Activated T-helper 1 cell treated with anti-CD3 and anti-CD28 coated beads, Interleukin-12 subunit alpha, Interleukin-12 subunit beta, Interleukin-2, Interleukin-4 antibody, amounts not matched to agents 30 ng/mL and 10 ng/mL and 1 ng/mL, durations not matched to agents 14 hours and 24 hours and 36 hours (primary cell): Measurements from ENCODE around the gene TSNAX. TPM values are rescaled to one million over a fixed set of nuclear protein-coding genes. Genes with fewer than 3 reads are reported as not detected.

ENCODE experiments used
- DNase-seq: peaks from one replicate; pipeline ENCODE4 v3.0.0; 2021; ENCODE audit warnings: low spot score
- H3K27ac Mint-ChIP-seq: one replicate; pipeline ENCODE4 v1.8.0; 2021; ENCODE audit warnings: mild to moderate bottlenecking, mixed read lengths
- H3K27me3 Mint-ChIP-seq: one replicate; pipeline ENCODE4 v1.8.0; 2022; ENCODE audit warnings: mild to moderate bottlenecking, moderate library complexity, mixed read lengths; ENCODE audit not compliant: insufficient read depth
- H3K36me3 Mint-ChIP-seq: one replicate; pipeline ENCODE4 v1.8.0; 2021; ENCODE audit warnings: low read depth, mixed read lengths
- H3K4me1 Mint-ChIP-seq: one replicate; pipeline ENCODE4 v1.8.0; 2021; ENCODE audit warnings: low read depth, mixed read lengths
- H3K4me3 Mint-ChIP-seq: one replicate; pipeline ENCODE4 v1.8.0; 2021; ENCODE audit warnings: mild to moderate bottlenecking, moderate library complexity, mixed read lengths
- H3K9me3 Mint-ChIP-seq: one replicate; pipeline ENCODE4 v1.8.0; 2021; ENCODE audit warnings: mixed read lengths
- intact Hi-C: fragments of 100-400 bp; cut with micrococcal nuclease; formaldehyde crosslinking; loops from one replicate; pipeline ENCODE4 v1.15.1; 2024
- total RNA-seq: library from RNA; stranded (reverse); gene quantifications from 2 replicates; pipeline ENCODE4 v1.2.3, GENCODE V29; 2022

TSNAX gene
- total RNA-seq, 1 donor from 2014 or later, result 42.7 TPM

DNA sequence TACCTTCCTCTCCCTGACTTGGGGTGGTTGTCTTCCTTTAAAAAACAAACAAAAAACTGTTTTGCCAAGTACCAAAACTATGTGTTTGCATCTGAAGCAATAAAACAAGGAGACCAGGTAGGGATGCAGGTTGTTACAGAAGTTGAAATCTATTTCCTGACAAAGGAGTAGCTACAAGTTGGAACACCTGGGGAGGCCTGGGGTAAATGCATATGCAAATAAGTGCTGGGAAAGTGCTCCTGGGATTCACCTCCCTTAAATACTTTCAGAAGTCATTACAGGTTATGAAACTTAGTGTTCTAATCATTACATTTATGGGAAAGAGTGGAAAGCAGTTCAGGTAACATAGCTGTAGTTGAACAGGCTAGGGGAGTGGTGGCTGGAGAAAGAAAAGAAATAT lies 1.9 kb upstream of the TSNAX start:
- DNase-seq, result no peak
- peaks cover 21% of the 10 kb centered on the region for H3K36me3 Mint-ChIP-seq
- no peaks in the 10 kb centered on the region for H3K27me3 Mint-ChIP-seq
- peaks cover 38% of the 10 kb centered on the region for H3K4me1 Mint-ChIP-seq
- H3K4me3 Mint-ChIP-seq, result peak overlapping the region; percentile 27
- no peaks in the 10 kb centered on the region for H3K9me3 Mint-ChIP-seq
- intact Hi-C loops, result loop anchor here (5.0 kb wide), 1 partner anchor 659 kb away; the partner anchor contains the start of gene C1orf198
- H3K27ac Mint-ChIP-seq, result no peak overlapping the region

DNA sequence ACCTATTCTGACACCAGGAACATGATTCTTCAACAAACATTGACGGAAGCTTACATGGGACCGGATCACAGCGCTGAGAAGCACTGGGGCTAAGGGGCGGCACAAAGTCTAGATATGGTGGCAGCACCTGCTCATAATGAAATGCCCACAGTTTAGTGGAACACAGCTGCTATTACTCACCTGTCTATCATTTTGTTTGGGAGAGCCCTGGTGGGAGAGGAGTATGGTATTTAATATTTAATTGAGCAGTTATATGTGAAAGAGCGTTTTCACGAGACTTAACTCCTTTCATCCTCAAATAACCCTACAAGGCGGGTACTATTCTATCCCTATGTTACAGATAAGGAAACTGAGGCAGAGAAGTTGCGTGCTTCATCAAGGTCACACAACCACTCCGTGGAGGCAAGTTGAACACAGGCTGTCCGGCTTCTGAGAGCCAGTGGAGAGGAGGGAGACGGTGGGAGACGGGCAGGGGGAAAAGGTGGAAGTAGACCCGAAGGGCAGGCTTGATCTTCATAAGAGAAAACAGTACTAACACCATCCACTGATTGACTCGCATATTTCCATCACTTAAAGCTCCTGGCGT lies 790 bp upstream of the TSNAX start:
- peaks cover 13% of the 10 kb centered on the region for H3K36me3 Mint-ChIP-seq
- H3K27me3 Mint-ChIP-seq, result no peaks in the 10 kb centered on the region
- peak overlapping the region; percentile 93 for H3K4me3 Mint-ChIP-seq
- intact Hi-C loops, result loop anchor here (1.0 to 5.0 kb wide), 11 partner anchors 62 to 1901 kb away; partner anchors contain the start of genes ARV1, C1orf198, DISC1 and EGLN1
- H3K27ac Mint-ChIP-seq, result peak overlapping the region; percentile 98
- no peak for DNase-seq
- H3K4me1 Mint-ChIP-seq, result peaks cover 38% of the 10 kb centered on the region
- H3K9me3 Mint-ChIP-seq, result no peaks in the 10 kb centered on the region

DNA sequence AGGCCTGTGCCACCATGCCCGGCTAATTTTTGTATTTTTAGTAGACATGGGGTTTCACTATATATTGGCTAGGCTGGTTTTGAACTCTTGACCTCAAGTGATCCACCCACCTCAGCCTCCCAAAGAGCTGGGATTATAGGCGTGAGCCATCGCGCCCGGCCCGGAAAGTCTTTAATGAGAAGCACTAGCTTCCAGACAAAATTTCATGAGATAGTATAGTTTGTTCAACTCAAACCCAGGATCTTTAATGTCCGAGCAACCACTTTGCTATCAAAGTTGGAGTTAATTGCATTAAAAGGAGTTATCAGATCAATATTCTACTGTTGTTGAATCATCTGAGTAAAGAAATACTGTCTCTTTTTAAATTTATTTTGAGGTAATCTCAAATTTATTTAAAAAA lies 4.8 kb downstream of the TSNAX start:
- intact Hi-C loops, result no loop called here
- Mint-ChIP-seq H3K9me3 (no peaks in the 10 kb centered on the region), H3K36me3 (peaks cover 28% of the 10 kb centered on the region), H3K4me1 (peaks cover 27% of the 10 kb centered on the region), H3K27ac (no peak overlapping the region), H3K27me3 (no peaks in the 10 kb centered on the region), H3K4me3 (no peak overlapping the region)
- DNase-seq, result no peak

DNA sequence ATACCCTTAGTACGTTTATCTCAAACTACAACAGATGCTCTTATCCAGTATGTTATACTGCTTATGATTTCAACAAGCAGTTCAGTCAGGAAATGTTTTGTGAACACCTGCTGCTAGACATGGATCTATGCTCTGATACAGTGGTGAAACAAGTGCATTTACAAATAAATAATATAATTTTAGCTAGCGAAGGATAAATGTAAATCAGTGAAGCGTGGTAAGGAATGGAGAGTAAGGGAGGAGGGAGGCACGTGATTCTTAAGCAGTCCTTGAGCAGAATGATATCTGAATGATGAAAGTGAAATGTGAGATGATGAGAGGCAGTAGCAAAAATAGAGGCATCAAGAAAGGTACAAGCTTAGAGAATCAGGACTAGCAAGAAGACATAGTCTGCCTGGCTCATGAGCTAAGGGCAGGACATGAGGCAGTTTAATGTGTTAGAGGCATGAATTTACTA lies 6.3 kb downstream of the TSNAX start:
- intact Hi-C loops, result no loop called here
- Mint-ChIP-seq H3K36me3 (peaks cover 34% of the 10 kb centered on the region), H3K4me3 (no peak overlapping the region), H3K9me3 (no peaks in the 10 kb centered on the region), H3K27me3 (no peaks in the 10 kb centered on the region), H3K27ac (no peak overlapping the region), H3K4me1 (peaks cover 15% of the 10 kb centered on the region)
- no peak for DNase-seq

DNA sequence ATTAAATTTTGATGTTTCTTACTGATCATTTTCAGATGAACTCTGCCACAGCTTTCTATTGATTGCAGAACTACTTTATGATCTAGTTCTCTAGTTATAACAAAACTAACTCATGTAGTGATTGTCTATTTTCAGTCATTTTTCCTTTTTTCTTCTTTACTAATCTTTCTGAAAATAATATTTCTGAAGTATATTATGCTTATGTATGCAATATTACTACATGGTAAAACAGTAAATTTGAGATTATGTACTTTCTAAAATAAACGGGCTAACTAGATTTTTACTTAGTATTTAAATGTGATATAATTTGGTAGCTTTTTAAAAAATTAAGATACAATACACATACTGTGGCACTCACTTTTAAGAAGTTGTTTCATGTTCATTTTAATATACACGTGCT lies 7.6 kb downstream of the TSNAX start:
- no peak for DNase-seq
- Mint-ChIP-seq H3K4me1 (peaks cover 8% of the 10 kb centered on the region), H3K36me3 (peaks cover 35% of the 10 kb centered on the region), H3K9me3 (peaks cover 9% of the 10 kb centered on the region), H3K27me3 (no peaks in the 10 kb centered on the region), H3K27ac (no peak overlapping the region), H3K4me3 (no peak overlapping the region)
- intact Hi-C loops, result no loop called here

DNA sequence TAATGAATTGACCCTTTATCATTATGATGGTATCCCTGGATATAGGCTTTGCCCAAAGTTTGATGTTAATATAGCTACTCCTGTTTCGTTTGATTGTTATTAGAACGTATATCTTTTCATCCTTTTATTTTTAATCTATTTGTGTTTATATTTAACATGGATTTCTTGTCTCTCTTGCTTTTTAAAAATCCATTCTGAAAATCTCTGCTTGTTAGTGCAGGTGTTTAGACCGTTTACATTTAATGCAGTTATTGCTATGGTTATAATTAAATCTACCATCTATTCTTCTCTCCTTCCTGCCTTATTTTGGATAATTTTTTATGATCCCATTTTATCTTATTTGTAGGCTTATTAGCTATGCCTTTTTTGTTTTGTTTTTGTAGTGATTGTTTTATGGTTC lies 12.4 kb downstream of the TSNAX start:
- Mint-ChIP-seq H3K4me1 (no peaks in the 10 kb centered on the region), H3K4me3 (no peak overlapping the region), H3K27ac (no peak overlapping the region), H3K9me3 (peaks cover 11% of the 10 kb centered on the region), H3K27me3 (no peaks in the 10 kb centered on the region), H3K36me3 (peaks cover 47% of the 10 kb centered on the region)
- intact Hi-C loops, result no loop called here
- no peak for DNase-seq

DNA sequence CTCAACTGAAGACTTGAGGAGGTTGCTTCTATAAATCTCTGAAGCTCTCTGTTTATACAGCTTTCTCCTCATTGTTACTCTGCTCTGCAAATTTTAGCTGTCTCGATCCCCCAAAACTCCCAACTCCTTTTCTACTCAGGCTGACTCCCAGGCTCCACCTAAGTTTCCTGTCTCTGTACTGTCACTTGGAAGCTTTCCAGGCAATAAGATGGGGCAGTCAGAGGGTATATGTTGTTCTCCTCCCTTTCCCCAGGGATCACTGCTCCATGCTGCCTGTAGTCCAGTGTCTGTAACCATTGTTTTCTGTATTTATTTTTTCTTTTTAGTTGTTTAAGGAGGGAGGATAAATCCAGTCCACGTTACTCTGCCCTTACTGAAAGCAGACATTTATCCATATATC lies 13.4 kb downstream of the TSNAX start:
- intact Hi-C loops, result no loop called here
- Mint-ChIP-seq H3K9me3 (peaks cover 11% of the 10 kb centered on the region), H3K27ac (no peak overlapping the region), H3K4me1 (no peaks in the 10 kb centered on the region), H3K36me3 (peaks cover 47% of the 10 kb centered on the region), H3K27me3 (no peaks in the 10 kb centered on the region), H3K4me3 (no peak overlapping the region)
- no peak for DNase-seq

DNA sequence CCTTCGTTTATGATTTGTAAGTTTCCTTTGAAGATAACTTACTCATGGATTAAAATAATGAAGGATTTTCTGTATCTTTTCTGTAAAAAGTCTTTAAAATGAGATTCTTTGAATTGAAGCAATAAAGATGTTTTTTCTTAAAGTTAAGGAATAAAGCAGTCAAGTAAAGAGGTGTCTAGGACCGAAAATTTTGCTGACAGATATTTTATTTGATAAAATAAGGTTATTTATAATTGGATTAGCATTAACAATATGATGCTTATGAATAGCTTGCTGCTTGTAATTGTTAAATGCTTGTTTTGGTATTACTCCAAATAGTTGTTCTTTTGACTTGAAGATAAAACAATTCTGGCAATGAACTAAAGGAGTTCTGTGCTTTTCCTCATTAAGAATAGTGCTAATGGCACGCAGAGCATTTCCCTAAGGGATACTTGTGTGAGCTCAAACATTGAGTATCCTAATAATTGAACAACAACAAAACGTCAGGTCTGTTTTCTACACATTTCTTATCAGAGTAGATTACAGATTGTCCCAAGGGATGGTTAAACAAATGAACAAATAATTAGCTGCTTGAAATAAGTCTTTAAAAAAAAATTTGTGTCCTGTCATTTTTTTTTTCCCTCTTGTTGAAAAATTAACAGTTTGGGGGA lies 16.6 kb downstream of the TSNAX start:
- no peaks in the 10 kb centered on the region for H3K4me1 Mint-ChIP-seq
- H3K27ac Mint-ChIP-seq, result no peak overlapping the region
- DNase-seq, result no peak
- peaks cover 11% of the 10 kb centered on the region for H3K9me3 Mint-ChIP-seq
- peaks cover 31% of the 10 kb centered on the region for H3K36me3 Mint-ChIP-seq
- no peak overlapping the region for H3K4me3 Mint-ChIP-seq
- intact Hi-C loops, result no loop called here
- H3K27me3 Mint-ChIP-seq, result no peaks in the 10 kb centered on the region

DNA sequence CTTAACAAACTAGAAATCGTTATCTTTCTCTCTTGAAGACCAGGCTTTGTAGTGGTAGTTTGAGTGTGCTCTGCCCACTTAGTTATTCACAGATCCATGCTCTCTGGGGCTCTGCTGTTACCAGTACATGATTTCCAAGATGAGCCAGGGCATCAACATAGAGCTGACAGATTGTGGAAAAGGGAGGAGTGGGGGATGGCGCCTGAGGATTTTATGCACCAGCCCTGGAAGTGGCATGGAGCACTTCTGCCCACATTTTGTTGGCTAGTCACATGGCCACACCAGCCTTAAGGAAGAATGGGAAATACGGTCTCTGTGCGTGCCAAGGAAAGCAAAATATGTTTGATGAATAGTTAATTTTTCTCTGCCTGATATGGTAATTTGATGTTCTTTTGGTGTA lies 18.2 kb downstream of the TSNAX start:
- no peak overlapping the region for H3K4me3 Mint-ChIP-seq
- H3K4me1 Mint-ChIP-seq, result no peaks in the 10 kb centered on the region
- intact Hi-C loops, result no loop called here
- no peak for DNase-seq
- H3K36me3 Mint-ChIP-seq, result peaks cover 21% of the 10 kb centered on the region
- H3K27ac Mint-ChIP-seq, result no peak overlapping the region
- no peaks in the 10 kb centered on the region for H3K27me3 Mint-ChIP-seq
- no peaks in the 10 kb centered on the region for H3K9me3 Mint-ChIP-seq

DNA sequence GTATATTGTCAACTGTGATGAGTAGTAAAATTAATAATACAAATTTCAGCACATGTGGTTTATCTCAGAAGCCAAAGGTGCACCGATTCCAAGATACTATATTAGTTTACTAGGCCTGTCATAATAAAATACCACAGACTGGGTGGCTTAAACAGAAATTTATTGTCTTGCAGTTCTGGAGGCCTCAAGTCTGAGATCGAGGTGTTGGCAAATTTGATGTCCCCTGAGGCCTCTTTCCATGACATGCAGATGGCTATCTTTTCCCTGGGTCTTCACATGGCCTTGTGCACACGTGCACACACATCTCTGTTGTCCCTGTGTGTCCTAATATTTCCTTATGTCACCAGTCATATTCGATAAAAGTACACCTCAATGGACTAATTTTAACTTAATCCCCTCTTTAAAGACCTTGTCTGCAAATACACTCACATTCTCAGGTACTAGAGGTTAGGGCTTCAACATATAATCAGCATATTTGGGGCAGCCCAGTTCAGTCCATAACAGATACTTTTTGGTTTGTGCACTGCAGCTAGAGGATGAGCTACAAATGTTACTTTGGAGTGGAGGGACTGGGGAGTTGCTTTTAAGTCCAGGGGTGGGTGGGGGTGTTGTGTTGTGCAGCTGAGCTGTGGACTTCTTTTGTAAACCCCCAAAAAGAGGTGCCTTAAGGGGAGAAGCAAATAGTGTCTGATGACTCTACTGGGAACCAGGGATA lies 21.4 kb downstream of the TSNAX start:
- Mint-ChIP-seq H3K36me3 (peaks cover 15% of the 10 kb centered on the region), H3K9me3 (peaks cover 3% of the 10 kb centered on the region)
- intact Hi-C loops, result loop anchor here (1.0 to 5.0 kb wide), 2 partner anchors 52 to 192 kb away; no protein-coding TSS in a partner anchor

DNA sequence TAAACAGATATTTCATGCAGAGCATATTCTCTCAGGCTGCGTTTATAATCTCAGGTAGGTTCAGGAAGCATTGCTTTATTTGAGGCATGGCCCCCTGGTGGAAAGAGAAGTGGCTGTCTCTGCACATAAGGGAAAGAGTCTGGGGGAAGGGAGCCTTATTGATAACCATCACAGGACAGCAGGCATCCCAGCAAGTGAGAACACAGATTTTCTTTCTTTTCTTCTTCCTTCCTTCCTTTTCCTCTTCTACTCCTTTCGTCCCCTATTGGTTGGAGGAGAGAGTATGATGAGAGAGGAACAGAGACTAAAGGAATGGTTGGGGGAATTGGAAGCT lies 21.9 kb downstream of the TSNAX start:
- Mint-ChIP-seq H3K4me1 (peaks cover 13% of the 10 kb centered on the region), H3K9me3 (peaks cover 3% of the 10 kb centered on the region), H3K27ac (no peak overlapping the region), H3K27me3 (peaks cover 2% of the 10 kb centered on the region), H3K36me3 (peaks cover 17% of the 10 kb centered on the region), H3K4me3 (no peak overlapping the region)
- intact Hi-C loops, result loop anchor here (1.0 to 5.0 kb wide), 2 partner anchors 52 to 192 kb away; no protein-coding TSS in a partner anchor
- no peak for DNase-seq

More for the DNA sequence above, 21.4 kb downstream of the TSNAX start:
- no peak for DNase-seq
- H3K27me3 Mint-ChIP-seq, result no peaks in the 10 kb centered on the region
- H3K4me3 Mint-ChIP-seq, result no peak overlapping the region
- peaks cover 8% of the 10 kb centered on the region for H3K4me1 Mint-ChIP-seq
- H3K27ac Mint-ChIP-seq, result no peak overlapping the region

DNA sequence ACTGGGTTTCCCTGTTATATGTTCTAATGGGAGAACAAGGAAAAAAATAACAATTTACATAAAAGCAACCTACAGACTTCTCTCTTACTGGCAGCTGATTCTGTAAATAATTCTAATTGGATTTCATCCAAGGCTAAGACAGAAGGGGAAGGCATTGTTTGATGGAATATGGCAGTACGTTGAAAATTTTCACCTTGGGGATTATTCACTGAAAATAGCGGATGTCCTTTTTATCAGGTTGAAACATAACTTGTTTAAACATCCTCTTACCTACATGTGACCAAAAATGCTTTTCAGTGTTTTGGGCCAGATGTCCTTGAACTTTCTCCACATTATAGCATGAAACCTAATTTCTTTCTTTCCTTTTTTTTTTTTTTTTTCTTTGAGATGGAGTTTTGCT lies 24.9 kb downstream of the TSNAX start:
- intact Hi-C loops, result loop anchor here (5.0 kb wide), 1 partner anchor 49 kb away; no protein-coding TSS in a partner anchor
- no peak for DNase-seq
- Mint-ChIP-seq H3K4me1 (peaks cover 25% of the 10 kb centered on the region), H3K36me3 (peaks cover 18% of the 10 kb centered on the region), H3K27ac (no peak overlapping the region), H3K4me3 (no peak overlapping the region), H3K9me3 (peaks cover 3% of the 10 kb centered on the region), H3K27me3 (peaks cover 2% of the 10 kb centered on the region)

DNA sequence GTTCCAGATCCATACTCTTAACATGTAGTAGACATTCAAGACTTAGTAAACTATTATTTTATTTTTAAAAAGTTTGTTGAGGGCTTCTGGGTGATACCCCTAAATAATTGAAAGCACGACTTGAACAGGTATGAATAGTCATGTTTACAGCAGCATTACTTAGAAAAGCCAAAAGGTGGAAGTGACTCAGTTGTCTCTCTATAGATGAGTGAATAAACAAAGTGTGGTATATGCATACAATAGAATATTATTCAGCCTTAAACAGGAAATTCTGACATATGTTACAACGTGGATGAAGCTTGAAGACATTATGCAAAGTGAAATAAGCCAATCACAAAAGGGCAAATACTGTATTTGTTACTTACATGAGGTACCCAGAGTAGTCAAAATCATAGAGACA lies 26.5 kb downstream of the TSNAX start:
- Mint-ChIP-seq H3K36me3 (peaks cover 19% of the 10 kb centered on the region), H3K27me3 (peaks cover 2% of the 10 kb centered on the region), H3K4me1 (peaks cover 25% of the 10 kb centered on the region), H3K9me3 (peaks cover 3% of the 10 kb centered on the region), H3K27ac (peak overlapping the region; percentile 6), H3K4me3 (no peak overlapping the region)
- intact Hi-C loops, result loop anchor here (5.0 kb wide), 1 partner anchor 47 kb away; no protein-coding TSS in a partner anchor
- no peak for DNase-seq
